ENCODE measurements around the gene PRKAG3.

DNA sequence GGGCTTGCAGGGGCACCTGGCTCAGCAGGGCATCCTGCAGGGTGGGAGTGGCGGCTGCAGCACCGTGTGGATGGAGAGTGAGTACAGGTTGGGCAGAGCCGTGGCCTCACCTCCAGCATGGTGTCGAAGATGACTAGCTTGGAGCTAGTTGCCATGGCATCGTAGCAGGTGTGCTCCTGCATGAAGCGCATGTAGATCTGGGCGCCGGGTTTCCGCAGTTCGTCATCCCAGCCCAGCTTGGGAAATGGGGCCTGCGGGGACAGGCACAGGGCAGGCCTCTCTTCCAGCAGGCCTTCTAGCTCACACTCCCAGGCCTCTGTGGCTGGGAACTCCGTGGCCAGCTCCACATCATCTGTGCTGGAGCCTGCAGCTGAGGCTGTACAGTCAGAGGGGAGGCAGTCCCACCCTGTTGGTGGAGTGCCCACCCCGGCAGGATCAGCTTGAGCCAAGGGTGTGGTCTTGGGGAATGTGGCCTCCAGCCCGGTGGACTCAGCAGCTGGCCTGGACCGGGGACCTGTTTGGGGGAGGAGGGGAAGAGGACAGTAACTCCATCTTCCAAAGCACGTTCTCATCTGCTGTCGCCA lies 1.6 kb downstream of the PRKAG3 start:
- TF ChIP-seq TAF1 (IDR thresholded peaks at IDR 0.05; ENCODE audit: low read depth) (no peak), EP300 (IDR thresholded peaks at IDR 0.05; ENCODE audit: borderline replicate concordance) (no peak), YY1 (IDR thresholded peaks at IDR 0.05; ENCODE audit: low read depth) (no peak), CEBPB (IDR thresholded peaks at IDR 0.05) (no peak), RAD21 (IDR thresholded peaks at IDR 0.05; ENCODE audit: low read depth) (no peak), CREB1 (IDR thresholded peaks at IDR 0.05; ENCODE audit: low read depth) (no peak), TCF12 (IDR thresholded peaks at IDR 0.05; ENCODE audit: low read depth) (no peak), TEAD4 (IDR thresholded peaks at IDR 0.05) (no peak), FOXM1 (IDR thresholded peaks at IDR 0.05; ENCODE audit: borderline replicate concordance, low read depth) (no peak), ZBTB7A (IDR thresholded peaks at IDR 0.05; ENCODE audit: low read depth) (no peak)
- TF ChIP-seq, protein P1, sequence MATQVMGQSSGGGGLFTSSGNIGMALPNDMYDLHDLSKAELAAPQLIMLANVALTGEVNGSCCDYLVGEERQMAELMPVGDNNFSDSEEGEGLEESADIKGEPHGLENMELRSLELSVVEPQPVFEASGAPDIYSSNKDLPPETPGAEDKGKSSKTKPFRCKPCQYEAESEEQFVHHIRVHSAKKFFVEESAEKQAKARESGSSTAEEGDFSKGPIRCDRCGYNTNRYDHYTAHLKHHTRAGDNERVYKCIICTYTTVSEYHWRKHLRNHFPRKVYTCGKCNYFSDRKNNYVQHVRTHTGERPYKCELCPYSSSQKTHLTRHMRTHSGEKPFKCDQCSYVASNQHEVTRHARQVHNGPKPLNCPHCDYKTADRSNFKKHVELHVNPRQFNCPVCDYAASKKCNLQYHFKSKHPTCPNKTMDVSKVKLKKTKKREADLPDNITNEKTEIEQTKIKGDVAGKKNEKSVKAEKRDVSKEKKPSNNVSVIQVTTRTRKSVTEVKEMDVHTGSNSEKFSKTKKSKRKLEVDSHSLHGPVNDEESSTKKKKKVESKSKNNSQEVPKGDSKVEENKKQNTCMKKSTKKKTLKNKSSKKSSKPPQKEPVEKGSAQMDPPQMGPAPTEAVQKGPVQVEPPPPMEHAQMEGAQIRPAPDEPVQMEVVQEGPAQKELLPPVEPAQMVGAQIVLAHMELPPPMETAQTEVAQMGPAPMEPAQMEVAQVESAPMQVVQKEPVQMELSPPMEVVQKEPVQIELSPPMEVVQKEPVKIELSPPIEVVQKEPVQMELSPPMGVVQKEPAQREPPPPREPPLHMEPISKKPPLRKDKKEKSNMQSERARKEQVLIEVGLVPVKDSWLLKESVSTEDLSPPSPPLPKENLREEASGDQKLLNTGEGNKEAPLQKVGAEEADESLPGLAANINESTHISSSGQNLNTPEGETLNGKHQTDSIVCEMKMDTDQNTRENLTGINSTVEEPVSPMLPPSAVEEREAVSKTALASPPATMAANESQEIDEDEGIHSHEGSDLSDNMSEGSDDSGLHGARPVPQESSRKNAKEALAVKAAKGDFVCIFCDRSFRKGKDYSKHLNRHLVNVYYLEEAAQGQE (IDR thresholded peaks at IDR 0.05; ENCODE audit: low read depth): no peak
- TF ChIP-seq, protein P2, sequence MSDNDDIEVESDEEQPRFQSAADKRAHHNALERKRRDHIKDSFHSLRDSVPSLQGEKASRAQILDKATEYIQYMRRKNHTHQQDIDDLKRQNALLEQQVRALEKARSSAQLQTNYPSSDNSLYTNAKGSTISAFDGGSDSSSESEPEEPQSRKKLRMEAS (IDR thresholded peaks at IDR 0.05): no peak
- TF ChIP-seq, protein P3, sequence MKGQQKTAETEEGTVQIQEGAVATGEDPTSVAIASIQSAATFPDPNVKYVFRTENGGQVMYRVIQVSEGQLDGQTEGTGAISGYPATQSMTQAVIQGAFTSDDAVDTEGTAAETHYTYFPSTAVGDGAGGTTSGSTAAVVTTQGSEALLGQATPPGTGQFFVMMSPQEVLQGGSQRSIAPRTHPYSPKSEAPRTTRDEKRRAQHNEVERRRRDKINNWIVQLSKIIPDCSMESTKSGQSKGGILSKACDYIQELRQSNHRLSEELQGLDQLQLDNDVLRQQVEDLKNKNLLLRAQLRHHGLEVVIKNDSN (IDR thresholded peaks at IDR 0.05): no peak
